ENCODE measurements around the gene C17orf50.

The C17orf50 gene

GRCh38 chr17:35742496-35742895, 18.2 kb upstream of the C17orf50 start:
- TF ChIP-seq GATA3 (IDR thresholded peaks at IDR 0.05; ENCODE audit: low read depth, low read length) (no peak), GATA2 (IDR thresholded peaks at IDR 0.05; ENCODE audit: low read depth, low read length) (no peak)

GRCh38 chr17:35742896-35743477, 17.7 kb upstream of the C17orf50 start:
- TF ChIP-seq GATA2 (IDR thresholded peaks at IDR 0.05; ENCODE audit: low read depth, low read length) (no peak), GATA3 (IDR thresholded peaks at IDR 0.05; ENCODE audit: low read depth, low read length) (no peak)

- TF ChIP-seq GATA3 (IDR thresholded peaks at IDR 0.05; ENCODE audit: low read depth, low read length) (no peak), GATA2 (IDR thresholded peaks at IDR 0.05; ENCODE audit: low read depth, low read length) (no peak)
Measured at GRCh38 chr17:35743626-35744328, 16.9 kb upstream of the C17orf50 start.

- TF ChIP-seq GATA3 (IDR thresholded peaks at IDR 0.05; ENCODE audit: low read depth, low read length) (no peak), GATA2 (IDR thresholded peaks at IDR 0.05; ENCODE audit: low read depth, low read length) (no peak)
Measured at GRCh38 chr17:35744830-35745229, 15.9 kb upstream of the C17orf50 start.

GRCh38 chr17:35745246-35745645, 15.4 kb upstream of the C17orf50 start:
- no peak for TF ChIP-seq GATA3 (IDR thresholded peaks at IDR 0.05; ENCODE audit: low read depth, low read length)
- TF ChIP-seq GATA2 (IDR thresholded peaks at IDR 0.05; ENCODE audit: low read depth, low read length) = no peak

GRCh38 chr17:35745749-35746320, 14.9 kb upstream of the C17orf50 start:
- TF ChIP-seq GATA2 (IDR thresholded peaks at IDR 0.05; ENCODE audit: low read depth, low read length) = no peak
- no peak for TF ChIP-seq GATA3 (IDR thresholded peaks at IDR 0.05; ENCODE audit: low read depth, low read length)

GRCh38 chr17:35747540-35748017, 13.1 kb upstream of the C17orf50 start:
- TF ChIP-seq GATA3 (IDR thresholded peaks at IDR 0.05; ENCODE audit: low read depth, low read length) = no peak
- no peak for TF ChIP-seq GATA2 (IDR thresholded peaks at IDR 0.05; ENCODE audit: low read depth, low read length)

GRCh38 chr17:35748341-35748841, 12.3 kb upstream of the C17orf50 start:
- no peak for TF ChIP-seq GATA2 (IDR thresholded peaks at IDR 0.05; ENCODE audit: low read depth, low read length)
- no peak for TF ChIP-seq GATA3 (IDR thresholded peaks at IDR 0.05; ENCODE audit: low read depth, low read length)

GRCh38 chr17:35748979-35749378, 11.7 kb upstream of the C17orf50 start:
- TF ChIP-seq GATA2 (IDR thresholded peaks at IDR 0.05; ENCODE audit: low read depth, low read length) (no peak), GATA3 (IDR thresholded peaks at IDR 0.05; ENCODE audit: low read depth, low read length) (no peak)

- no peak for TF ChIP-seq GATA2 (IDR thresholded peaks at IDR 0.05; ENCODE audit: low read depth, low read length)
- TF ChIP-seq GATA3 (IDR thresholded peaks at IDR 0.05; ENCODE audit: low read depth, low read length) = no peak
Measured at GRCh38 chr17:35749560-35750412, 10.9 kb upstream of the C17orf50 start.

- TF ChIP-seq GATA2 (IDR thresholded peaks at IDR 0.05; ENCODE audit: low read depth, low read length) (no peak), GATA3 (IDR thresholded peaks at IDR 0.05; ENCODE audit: low read depth, low read length) (no peak)
Measured at GRCh38 chr17:35750526-35751395, 9.9 kb upstream of the C17orf50 start.

GRCh38 chr17:35752471-35752870, 8.2 kb upstream of the C17orf50 start:
- TF ChIP-seq GATA3 (IDR thresholded peaks at IDR 0.05; ENCODE audit: low read depth, low read length) (no peak), GATA2 (IDR thresholded peaks at IDR 0.05; ENCODE audit: low read depth, low read length) (no peak)

Measured in SH-SY5Y (cell line).